Measurements from ENCODE around the gene HKDC1. TPM values are rescaled to one million over a fixed set of nuclear protein-coding genes. Genes with fewer than 3 reads are reported as not detected.
A peak's percentile ranks its signal among the peaks of the same experiment; 100 is the strongest.

The HKDC1 gene
- total RNA-seq, 1 donor from 2014 or later, result 2.5 TPM

DNA sequence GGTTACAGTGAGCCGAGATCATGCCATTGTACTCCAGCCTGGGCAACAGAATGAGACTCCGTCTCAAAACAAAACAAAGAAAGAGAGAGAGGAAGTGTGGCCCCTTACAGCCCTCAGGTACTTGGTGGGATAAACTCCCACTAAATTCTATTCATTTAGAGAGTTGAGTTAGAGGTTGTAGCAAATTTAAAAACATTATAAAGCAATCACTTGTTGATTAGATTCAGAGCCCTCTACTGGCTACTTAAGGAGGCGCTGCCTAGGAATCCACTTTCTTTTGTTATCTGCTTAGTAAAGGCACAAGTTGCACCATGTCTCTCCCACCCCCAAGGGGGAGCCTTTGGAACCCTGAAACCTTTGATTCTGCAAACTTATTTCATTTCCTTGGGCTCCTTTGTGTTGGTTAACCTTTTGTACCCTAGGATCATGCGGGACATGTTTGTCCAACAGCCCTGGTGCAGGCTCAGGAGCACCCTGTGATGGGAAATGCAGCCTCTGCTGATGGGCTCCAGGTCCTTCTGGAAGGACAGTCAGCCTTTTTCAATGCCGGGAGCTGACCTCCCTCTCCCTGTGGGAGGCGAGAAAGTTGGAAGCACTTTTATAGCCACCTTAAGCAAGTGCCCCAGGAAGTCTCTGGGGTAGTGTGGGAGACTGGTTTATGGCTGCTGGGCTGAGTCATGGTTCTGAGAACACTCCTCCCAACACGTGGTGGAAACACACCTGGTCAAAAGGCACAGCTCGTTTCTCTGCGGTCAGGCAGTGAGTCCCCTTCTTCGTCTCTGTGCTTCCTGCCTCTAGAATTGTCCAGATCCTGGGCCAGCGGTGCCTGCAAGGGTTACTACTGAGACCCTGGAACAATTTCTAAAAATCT is 2.3 kb downstream of the HKDC1 start:
- Histone ChIP-seq H3K27ac (peak overlapping the region; percentile 31), H3K36me3 (no peaks in the 10 kb centered on the region), H3K27me3 (no peaks in the 10 kb centered on the region), H3K4me3 (no peak overlapping the region), H3K4me1 (peaks cover 13% of the 10 kb centered on the region), H3K9me3 (no peaks in the 10 kb centered on the region)
- TF ChIP-seq, protein P1, sequence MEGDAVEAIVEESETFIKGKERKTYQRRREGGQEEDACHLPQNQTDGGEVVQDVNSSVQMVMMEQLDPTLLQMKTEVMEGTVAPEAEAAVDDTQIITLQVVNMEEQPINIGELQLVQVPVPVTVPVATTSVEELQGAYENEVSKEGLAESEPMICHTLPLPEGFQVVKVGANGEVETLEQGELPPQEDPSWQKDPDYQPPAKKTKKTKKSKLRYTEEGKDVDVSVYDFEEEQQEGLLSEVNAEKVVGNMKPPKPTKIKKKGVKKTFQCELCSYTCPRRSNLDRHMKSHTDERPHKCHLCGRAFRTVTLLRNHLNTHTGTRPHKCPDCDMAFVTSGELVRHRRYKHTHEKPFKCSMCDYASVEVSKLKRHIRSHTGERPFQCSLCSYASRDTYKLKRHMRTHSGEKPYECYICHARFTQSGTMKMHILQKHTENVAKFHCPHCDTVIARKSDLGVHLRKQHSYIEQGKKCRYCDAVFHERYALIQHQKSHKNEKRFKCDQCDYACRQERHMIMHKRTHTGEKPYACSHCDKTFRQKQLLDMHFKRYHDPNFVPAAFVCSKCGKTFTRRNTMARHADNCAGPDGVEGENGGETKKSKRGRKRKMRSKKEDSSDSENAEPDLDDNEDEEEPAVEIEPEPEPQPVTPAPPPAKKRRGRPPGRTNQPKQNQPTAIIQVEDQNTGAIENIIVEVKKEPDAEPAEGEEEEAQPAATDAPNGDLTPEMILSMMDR (IDR thresholded peaks at IDR 0.05), result peak in 2 of 3 experiments; percentile 38 to 42
- TF ChIP-seq POLR2A (IDR thresholded peaks at IDR 0.05), result no peak
- TF ChIP-seq POLR2AphosphoS5 (IDR thresholded peaks at IDR 0.05; ENCODE audit: insufficient read depth in 1 of 2, low read depth in 1 of 2), result peak in 1 of 2 donors; percentile 22
- intact Hi-C loops (cut with DNase I), result no loop called here
- no peak for DNase-seq (ENCODE audit: extremely low spot score in 2 of 2)

DNA sequence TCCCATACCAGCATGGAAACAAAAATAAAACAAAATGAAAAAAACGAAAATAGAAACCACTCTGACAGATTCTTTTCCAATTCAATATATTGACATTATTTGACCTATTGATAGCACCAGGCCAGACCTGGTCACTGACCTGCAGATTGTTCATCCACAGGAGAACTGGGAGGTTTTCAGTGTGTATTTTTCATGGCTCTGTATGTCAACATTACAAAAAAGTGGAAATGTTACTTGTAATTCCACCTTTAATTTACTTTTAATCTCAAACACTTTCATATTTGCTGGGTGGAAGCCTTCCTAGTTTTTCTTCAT is 2.9 kb downstream of the HKDC1 start:
- no peak overlapping the region for H3K4me3 ChIP-seq
- H3K9me3 ChIP-seq, result no peaks in the 10 kb centered on the region
- no peaks in the 10 kb centered on the region for H3K36me3 ChIP-seq
- peaks cover 13% of the 10 kb centered on the region for H3K4me1 ChIP-seq
- intact Hi-C loops (cut with DNase I), result no loop called here
- H3K27me3 ChIP-seq, result no peaks in the 10 kb centered on the region
- H3K27ac ChIP-seq, result peak overlapping the region; percentile 31
- no peak for DNase-seq (ENCODE audit: extremely low spot score in 2 of 2)
- TF ChIP-seq POLR2AphosphoS5 (IDR thresholded peaks at IDR 0.05; ENCODE audit: insufficient read depth in 1 of 2, low read depth in 1 of 2) (no peak), POLR2A (IDR thresholded peaks at IDR 0.05) (no peak)
- TF ChIP-seq, protein P1 (IDR thresholded peaks at IDR 0.05), result no peak

GRCh38 chr10:69224862-69225657 is 4.9 kb downstream of the HKDC1 start:
- H3K27me3 ChIP-seq, result no peaks in the 10 kb centered on the region
- H3K27ac ChIP-seq, result no peak overlapping the region
- peaks cover 13% of the 10 kb centered on the region for H3K4me1 ChIP-seq

GRCh38 chr10:69225681-69226080 is 5.5 kb downstream of the HKDC1 start:
- Histone ChIP-seq H3K9me3 (no peaks in the 10 kb centered on the region), H3K4me1 (peaks cover 13% of the 10 kb centered on the region), H3K27ac (no peak overlapping the region), H3K4me3 (no peak overlapping the region), H3K36me3 (no peaks in the 10 kb centered on the region), H3K27me3 (no peaks in the 10 kb centered on the region)
- TF ChIP-seq POLR2A (IDR thresholded peaks at IDR 0.05), result no peak
- no peak for TF ChIP-seq POLR2AphosphoS5 (IDR thresholded peaks at IDR 0.05; ENCODE audit: insufficient read depth in 1 of 2, low read depth in 1 of 2)
- TF ChIP-seq, protein P1 (IDR thresholded peaks at IDR 0.05), result no peak
- no peak for DNase-seq (ENCODE audit: extremely low spot score in 2 of 2)
- intact Hi-C loops (cut with DNase I), result no loop called here

More at GRCh38 chr10:69224862-69225657, 4.9 kb downstream of the HKDC1 start:
- intact Hi-C loops (cut with DNase I), result no loop called here
- no peak for DNase-seq (ENCODE audit: extremely low spot score in 2 of 2)
- no peaks in the 10 kb centered on the region for H3K36me3 ChIP-seq
- no peaks in the 10 kb centered on the region for H3K9me3 ChIP-seq
- no peak overlapping the region for H3K4me3 ChIP-seq
- TF ChIP-seq, protein P1 (IDR thresholded peaks at IDR 0.05), result no peak
- no peak for TF ChIP-seq POLR2A (IDR thresholded peaks at IDR 0.05)
- TF ChIP-seq POLR2AphosphoS5 (IDR thresholded peaks at IDR 0.05; ENCODE audit: insufficient read depth in 1 of 2, low read depth in 1 of 2), result peak in 1 of 2 donors; percentile 62

Data from vagina (tissue), 2 donors.